Keratinocyte (primary cell): ENCODE data around the gene NBPF11. TPM values are rescaled to one million over a fixed set of nuclear protein-coding genes. Genes with fewer than 3 reads are reported as not detected.

ENCODE experiments used
- polyA plus RNA-seq, 5 experiments: library from polyadenylated mRNA; depleted of rRNA in 3 of 5; stranded (reverse) in 3 of 5; stranded (forward) in 1 of 5; unstranded in 1 of 5; fragments of >200 nt; gene quantifications; 1 replicate in 1 of 5; 2 replicates in 3 of 5; 3 replicates in 1 of 5; pipeline versions ENCODE4 v1.2.1 to v1.2.3, GENCODE V29; 2011 to 2012; ENCODE audit warnings: missing spikeins in 2 of 5, low read depth in 1 of 5, low replicate concordance in 1 of 5
- small RNA-seq, 3 experiments: library from RNA; depleted of rRNA; stranded (forward); fragments of <200 nt; gene quantifications; one replicate each; pipeline ENCODE3, GENCODE V24; 2012; ENCODE audit warnings: low read depth in 3 of 3, low replicate concordance in 1 of 3; ENCODE audit not compliant: insufficient read length in 3 of 3

Gene NBPF11
- polyA plus RNA-seq, 1 donor (not counting 4 experiments of a cell fraction or from before 2014, with no cell fraction given) = 8.4 TPM

Small RNAs within 50 kb of the gene (small RNA-seq; reads per million reads assigned to genes)
- 0 reads per million in 3 experiments for gene RNA5SP57

Other genes starting within 250 kb of the NBPF11 start
- gene GJA8, start 249.5 kb downstream of the NBPF11 start, polyA plus RNA-seq = not detected in 3 replicates
- gene GPR89B, start 223.9 kb downstream of the NBPF11 start, polyA plus RNA-seq = 13.0 to 34.0 TPM (median 26.7 TPM) in 3 replicates